GM19328 (cell line): ENCODE results near the gene ZNF414.
"Not testable (repeated sequence)": the region's sequence is repeated elsewhere in the genome, so short reads cannot be mapped to it uniquely, and the experiment has no call there.

Experiments
- ATAC-seq: cut with Tn5 transposase; IDR thresholded peaks from one replicate; pipeline ENCODE4 v1.9.1; 2021; ENCODE audit warnings: mild to moderate bottlenecking, moderate library complexity; ENCODE audit not compliant: unreplicated experiment

Gene ZNF414, protein sequence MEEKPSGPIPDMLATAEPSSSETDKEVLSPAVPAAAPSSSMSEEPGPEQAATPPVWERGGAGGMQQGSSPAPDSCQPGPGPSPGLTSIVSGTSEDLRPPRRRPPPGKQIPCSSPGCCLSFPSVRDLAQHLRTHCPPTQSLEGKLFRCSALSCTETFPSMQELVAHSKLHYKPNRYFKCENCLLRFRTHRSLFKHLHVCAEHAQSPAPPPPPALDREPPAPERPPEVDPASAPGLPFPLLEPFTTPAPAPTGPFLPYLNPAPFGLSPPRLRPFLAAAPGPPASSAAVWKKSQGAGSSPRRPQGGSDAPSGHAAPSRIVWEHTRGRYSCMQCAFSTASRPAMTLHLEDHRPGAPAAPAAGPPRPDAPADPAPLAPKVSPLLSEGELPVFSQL

DNA sequence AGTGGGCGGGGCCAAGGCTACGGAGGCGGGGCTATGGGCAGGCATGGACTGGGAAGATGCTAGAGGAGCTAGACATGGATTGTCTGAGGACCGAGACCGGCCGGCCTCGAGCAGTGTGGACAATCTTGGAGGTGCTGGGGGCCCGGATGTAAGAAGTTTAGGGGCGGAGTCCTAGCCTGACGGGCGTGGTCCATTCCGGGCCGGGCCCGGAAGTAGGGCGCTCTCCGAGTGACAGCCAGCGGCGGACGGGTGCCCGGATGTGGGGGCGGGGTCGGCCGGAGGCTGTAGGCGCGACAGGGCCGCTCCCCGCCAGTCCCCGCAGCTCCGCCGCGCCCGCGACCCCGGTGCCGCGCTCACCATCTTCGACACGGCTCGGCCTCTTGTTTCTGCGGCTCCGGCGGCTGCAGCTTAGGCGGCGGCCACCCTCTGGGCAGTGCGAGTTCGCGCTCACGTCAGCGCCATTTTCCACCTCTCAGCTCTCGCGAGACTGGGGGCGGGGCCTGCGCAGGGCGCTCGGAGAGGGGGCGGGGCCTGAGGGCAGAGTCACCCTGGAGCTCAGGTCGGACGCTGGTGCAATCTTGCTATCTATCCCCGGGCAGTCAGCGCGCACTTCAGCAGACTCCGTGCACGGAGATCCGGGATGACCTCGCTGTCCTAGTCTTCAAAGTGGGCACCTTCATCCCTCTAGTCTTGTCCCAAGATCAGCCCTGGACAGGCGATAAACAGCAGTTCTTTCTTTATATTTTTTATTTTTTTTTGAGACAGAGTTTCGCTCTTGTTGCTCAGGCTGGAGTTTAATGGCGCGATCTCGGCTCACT, at the start of gene ZNF414:
TSS of gene ZNF414 (minus strand) at position 481 of the 818 bp plus-strand sequence. CDS start at position 360, 121 bp downstream.
- peak; percentile 89 for ATAC-seq

DNA sequence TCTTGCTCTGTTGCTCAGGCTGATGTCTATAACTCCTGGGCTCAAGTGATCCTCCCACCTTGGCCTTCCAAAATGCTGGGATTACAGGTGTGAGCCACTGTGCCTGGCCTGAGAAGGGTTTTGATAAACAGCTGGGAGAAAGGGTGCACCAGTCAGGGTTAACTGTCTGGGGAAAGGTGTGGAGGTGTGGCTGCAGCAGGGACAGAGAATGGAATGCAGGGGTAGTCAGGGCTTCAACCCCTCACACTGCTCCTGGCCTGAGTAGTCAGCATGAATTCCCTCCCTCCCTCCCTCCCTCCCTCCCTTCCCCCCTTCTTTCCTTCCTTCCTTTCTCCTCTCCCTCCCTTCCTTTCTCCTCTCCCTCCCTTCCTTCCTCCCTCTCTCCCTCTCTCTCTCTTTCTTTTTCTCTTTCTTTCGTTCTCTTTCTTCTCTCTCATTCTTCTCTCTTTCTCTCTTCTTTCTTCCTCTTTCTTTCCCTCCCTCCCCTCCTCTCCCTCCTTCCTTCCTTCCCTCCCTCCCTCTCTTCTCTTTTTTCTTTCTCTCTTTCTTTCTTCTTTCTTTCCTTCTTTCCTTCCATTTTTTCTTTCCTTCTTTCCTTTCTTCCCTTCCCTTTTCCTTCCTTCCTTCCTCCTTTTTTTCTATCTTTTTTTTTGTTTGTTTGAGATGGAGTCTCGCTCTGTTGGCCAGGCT, 47.3 kb upstream of the ZNF414 start:
- no peak for ATAC-seq

DNA sequence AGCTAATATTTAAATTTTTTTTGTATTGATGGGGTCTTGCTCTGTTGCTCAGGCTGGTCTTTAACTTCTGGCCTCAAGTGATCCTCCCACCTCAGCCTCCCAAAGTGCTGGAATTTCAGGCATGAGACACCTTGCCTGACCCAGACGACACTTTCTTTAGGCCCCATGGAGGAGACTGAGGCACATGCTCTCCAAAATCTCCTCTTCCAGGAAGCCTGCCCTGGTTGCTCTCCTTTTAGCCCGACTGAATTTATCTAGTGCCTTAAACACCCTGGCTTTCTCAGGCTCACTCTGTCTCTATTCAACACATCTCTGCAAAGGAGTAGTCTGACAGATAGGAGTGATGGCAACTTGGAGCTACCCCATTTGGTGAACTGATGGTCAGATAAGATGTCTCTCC, 44.4 kb upstream of the ZNF414 start:
- no peak for ATAC-seq

DNA sequence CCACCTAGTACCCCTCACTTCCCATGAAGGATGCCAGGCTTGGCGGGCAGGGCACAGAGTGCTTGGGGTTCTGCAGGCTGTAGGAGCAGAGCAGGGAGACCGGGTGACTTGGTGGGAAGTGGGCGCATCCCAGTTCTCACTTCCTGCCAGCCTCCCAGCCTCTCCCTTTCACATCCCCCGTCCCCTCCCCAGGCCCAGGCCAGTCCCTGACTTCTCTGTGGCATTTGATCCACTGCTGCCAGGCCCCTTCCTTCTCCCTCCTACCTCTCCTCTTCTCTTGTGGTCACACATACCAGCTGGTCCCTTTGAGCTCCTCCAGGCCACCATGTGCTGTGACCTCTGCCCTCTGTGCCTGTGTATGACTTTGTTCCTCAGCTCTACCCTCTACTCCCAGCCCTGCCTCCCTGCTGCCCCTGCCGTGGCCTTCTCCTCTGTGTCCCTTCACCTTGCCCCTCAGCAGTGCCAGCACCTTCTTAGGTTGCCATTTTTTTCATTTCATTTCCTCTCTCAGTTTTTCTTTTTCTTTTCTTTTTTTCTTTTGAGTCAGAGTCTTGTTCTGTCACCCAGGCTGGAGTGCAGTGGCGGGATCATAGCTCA, 43.8 kb upstream of the ZNF414 start:
- ATAC-seq: no peak

DNA sequence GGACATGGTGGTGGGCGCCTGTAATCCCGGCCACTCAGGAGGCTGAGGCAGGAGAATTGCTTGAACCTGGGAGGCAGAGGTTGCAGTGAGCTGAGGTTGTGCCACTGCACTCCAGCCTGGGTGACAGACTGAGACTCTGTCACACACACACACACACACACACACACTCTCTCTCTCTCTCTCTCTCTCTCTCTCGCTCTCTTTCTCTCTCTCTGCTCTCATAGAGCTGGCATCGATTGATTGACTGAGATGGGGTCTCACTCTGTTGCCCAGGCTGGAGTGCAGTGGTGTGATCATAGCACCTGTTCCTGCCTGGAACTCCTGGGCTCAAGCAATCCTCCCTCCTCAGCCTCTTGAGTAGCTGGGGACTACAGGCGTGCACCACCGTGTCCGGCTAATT, 39.8 kb upstream of the ZNF414 start:
- ATAC-seq: not testable (repeated sequence)

DNA sequence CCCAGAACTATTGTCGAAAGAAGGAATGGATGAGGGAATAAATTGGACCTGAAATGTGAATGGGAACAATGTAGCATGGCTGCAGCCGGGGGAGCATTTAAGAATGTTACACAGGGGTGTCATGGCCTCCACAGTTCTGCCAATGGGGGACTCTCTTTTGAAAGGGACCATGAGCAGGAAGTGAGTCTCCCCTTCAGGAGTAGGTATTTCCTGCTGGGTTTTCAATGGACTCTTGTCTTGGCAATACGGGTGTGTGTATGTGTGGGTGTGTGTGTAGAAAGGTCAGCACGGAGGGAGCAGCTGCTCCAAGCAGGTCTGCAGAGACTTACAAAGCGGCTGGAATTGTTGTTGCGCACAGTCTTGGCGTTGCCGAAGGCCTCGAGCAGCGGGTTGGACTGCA, 38.8 kb upstream of the ZNF414 start:
- no peak for ATAC-seq

DNA sequence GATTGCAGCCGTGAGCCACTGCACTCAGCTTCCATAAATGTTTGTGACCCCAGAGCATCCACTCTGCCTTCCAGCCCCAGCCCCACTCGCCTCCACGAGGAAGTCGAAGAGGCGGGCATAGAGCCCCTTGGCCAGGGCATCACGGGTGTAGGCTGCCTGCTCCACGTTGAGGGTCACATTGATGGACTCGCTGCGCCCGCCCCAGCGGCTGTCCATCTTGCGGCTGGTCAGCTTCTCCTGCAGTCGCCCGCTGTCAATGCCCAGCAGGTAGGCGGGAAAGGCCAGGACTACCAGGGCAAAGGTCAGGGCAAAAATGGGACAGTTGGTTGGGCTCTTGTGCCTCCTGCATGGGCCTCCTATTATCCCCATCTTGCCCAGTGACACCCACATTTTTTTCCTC, 36.1 kb upstream of the ZNF414 start:
- ATAC-seq: no peak

DNA sequence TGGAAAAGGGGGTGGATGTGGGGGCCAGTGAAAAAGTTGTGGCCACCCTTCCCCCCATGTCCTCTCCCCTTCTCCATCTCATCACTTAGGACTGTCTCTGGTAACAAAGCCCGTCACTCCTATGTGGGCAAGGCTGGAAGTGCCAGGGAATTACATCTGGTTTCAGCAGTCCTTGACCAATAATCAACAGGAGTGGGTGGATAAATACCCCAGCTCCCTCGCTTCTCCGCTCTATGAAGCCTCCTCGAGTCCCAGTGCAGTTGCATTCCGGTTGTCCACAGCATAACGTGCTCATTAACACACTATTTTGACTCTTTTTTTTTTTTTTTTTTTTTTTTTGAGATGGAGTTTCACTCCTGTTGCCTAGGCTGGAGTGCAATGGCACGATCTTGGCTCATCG, 31.8 kb upstream of the ZNF414 start:
- ATAC-seq: no peak

DNA sequence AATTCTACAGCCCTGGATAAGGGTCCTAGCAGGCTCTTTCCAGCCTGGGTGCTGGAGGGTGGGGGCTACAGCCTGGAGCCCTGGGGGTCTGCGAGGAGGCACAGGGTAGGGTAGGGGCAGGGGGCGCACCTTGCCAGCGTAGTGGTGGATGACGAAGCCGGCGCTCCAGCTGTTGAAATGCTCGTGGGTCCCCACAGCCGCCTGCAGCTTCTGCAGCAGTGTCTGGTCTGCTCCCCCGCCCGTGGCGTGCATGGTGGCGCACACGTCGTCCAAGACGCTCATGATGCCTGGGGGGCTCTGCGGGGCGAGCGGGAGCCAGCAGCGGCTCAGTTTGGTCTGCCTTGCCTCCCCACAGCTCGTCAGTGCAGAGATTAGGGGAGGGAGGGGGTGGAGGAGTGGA, 30.2 kb upstream of the ZNF414 start:
- no peak for ATAC-seq

DNA sequence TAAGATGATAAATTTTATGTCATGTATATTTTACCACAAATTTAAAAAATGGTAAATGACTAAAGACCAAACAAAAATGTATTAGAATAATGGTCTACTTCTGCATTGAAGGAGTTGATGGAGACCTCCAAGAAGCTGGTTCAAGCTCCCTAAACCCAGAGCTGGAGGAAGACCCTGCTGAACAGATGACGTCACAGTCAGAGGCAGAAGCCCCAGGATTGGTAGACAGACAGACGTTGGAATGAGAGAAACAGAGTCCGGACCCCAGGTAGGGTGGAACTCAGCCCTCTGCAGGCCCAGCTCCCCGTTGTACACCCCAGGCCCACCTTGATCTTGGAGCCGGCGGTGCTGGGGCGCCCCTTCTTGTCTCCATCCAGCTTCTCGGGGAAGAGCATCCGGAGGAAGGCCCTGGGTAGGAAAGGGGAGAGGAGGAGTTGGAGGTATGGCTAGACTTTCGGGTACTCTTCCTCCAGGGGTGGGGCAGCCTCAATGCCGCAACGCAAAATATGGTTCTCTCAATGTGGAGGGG, 25.7 kb upstream of the ZNF414 start:
- no peak for ATAC-seq

DNA sequence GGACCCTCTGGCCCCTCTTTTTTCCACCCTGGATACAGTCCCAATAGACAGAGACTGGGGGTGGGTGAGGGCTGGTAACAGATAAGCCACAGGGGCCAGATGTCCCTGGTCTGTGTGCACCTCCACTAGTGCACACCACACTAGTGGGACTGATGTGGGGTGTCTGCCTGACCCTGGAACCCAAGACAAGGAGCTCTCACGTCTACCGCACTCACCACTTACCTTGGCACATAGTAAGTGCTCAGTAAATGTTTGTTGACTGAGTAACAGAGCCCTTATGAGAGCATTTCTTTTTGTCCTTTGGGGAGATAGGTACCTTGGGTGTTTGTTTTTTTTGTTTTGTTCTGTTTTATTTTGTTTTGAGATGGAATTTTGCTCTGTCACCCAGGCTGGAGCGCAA, 23.1 kb upstream of the ZNF414 start:
- ATAC-seq: no peak

DNA sequence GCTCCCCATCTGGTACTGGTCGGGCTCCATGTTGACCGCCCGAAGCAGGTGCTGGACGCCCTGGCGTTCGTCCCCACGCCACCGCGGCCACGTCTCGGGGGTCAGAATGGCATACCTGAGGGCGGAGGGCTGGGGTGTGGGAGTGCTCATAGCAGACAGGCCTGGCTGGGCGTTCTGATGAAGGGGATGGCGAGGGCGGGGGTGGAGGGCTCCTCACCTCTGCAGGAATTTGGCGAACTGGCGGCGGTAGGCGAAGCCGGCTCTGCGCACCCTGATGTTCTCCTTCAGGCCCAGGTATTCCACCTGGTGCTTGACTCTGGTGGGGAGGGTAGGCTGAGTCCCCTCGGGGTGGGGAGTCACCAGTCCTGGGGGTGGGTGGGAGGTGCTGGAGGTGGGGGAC, 22.3 kb upstream of the ZNF414 start:
- no peak for ATAC-seq

DNA sequence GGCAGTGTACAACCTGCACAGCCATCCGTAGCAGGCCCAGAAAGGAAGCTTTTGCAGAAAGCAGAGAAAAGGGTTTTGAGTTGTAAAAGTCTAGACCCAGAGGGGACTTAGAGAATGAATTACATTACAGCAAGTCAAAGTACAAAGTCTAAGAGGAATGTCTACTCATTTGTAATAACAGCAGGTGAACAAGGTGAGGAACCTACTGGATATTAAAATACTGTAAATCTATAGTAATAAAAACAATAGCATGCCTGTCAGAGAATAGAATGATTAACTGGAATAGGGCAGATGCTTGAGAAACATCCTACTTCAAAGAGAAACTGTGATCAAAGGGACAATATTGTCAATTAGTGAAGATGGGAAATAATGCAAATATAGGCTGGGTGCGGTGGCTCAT, 18.3 kb upstream of the ZNF414 start:
- ATAC-seq: no peak

DNA sequence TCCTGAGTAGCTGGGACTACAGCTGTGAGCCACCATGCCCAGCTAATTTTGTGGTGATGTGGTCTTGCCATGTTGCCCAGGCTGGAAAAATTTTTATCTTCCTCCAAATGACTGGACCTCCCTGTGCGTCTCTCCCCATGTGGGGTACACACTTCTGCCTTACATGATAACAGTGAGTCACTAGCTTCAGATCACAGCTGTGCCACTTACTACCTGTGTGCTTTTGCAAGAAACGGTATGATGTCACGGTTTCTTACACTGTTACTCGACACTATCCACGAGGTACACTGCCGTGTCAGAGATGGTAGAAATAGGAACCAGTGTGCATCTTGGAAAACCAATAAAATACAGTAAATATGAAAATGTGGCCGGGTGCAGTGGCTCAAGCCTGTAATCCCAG, 17.5 kb upstream of the ZNF414 start:
- ATAC-seq: no peak

DNA sequence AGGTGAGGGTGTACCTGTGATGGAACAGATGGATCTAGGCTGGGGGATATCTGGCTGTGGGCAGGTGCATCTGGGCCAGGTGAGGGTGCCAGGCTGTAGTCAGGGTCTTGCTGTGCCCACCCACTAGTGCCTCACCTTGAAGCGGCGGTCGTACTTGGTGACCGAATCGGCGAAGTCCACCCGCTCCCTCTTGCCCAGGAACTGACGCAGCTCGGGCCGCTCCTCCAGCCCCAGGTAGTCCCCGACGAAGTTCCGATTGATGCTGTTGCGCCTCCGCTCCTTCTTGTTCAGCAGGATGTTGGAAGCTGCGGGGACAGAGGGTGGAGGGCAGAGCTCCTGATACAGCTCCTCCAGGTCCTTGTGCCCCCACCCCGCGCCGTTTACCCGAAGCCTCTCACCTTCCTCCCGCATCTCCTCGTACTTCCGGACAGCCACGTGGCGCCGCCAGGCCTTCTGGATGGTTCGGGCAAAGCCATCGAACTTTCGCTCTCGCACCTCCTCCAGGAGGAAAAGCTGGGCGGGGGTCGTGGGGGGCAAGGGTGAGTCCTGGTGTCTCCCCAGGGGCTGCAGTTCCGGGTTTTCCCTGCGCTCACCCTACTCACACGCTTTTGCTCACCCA, 16.2 kb upstream of the ZNF414 start:
- no peak for ATAC-seq

DNA sequence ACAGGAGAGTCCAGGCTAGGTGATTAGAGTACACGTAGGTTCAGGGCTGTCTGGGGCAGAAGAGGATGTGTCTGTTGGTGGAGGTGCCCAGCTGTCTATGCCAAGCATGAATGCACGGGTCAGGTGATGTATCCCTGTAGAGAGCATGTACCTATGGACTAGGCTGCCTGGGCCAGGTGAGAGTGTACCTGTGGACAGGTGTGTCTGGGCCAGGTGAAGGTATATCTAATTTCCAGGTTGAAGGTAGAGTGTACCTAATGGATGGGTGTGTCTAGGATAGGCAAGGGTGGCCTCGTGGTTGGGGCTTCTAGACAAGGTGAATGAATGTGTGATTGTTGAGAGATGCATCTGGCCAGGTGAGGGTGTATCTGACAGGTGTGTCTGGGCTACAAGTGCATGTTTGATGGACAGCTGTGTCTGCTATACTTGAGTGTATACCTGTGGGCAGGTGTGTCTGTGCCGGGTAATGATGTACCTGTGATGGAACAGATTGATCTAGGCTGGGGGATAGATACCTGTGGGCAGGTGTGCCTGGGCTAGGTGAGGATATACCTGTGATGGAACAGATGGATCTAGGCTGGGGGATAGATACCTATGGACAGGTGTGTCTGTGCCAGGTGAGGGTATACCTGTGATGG, 15.5 kb upstream of the ZNF414 start:
- ATAC-seq: no peak

DNA sequence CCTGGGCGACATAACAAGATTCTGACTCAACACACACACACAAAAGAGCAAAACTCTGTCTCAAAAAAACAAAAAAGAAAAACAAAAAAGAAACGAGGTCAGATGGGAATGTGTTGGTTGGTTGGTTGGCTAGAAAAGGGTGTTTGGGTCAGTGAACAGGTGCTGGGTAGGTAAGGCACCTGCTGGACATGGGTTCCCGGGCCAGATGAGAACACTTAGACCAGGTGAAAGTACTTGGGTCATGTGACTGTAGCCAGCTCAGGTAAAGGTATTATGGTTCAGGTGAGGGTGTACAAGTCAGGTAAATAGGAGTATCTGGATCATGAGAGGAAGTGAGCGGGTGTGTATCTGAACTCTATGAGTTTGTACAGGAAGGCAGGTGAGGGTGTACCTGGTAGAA, 14.5 kb upstream of the ZNF414 start:
- no peak for ATAC-seq

DNA sequence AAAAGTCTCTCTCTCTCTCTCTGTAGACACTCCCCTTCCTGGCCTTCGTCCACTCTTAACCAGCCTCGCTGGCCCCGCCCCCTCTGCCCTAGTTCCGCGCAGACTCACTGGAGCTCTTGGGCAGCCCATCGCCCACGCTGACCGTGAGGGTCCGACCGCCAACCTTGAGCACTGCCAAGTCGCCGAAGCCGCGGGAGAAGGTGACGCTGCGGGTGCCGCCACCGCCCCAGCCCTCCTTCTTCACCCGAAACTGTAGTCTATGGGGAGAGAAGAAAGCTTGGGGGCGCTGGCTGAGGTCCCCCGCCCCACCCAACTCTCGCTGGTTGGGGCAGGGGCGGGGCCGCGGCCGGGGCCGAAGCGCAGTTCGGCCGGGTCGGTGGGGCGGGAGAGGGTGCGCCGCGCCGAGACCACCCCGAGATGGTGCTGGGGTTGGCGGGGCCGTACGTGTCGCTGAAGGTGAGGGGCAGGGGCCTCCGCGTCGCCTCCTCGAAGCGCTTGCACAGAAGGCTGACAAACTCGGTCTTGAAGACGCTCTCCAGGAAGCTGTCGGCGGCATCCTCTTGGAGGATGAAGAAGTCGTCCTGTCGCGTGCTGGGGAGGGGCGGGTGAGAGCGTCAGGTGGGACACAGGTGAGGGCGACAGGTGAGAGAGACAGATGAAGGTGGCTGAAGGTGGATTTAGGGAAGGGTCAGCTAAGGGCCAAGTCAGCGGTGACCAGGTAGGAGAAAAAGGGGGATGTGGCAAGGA, 12.6 kb upstream of the ZNF414 start:
- ATAC-seq: no peak

DNA sequence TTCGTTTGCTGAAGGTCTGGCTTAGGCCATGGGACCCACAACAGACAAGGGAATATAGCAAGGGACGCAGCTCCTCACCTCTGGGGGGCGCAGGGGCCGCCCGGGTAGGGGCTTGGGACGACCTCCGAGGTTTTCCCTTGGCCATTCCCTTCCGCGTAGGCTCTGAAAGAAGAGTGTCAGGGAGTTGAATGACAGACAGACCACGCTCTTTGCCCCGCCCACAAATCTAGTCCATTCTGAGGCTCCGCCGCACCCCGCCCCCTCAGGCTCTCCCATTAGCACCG, 11.4 kb upstream of the ZNF414 start:
- no peak for ATAC-seq

DNA sequence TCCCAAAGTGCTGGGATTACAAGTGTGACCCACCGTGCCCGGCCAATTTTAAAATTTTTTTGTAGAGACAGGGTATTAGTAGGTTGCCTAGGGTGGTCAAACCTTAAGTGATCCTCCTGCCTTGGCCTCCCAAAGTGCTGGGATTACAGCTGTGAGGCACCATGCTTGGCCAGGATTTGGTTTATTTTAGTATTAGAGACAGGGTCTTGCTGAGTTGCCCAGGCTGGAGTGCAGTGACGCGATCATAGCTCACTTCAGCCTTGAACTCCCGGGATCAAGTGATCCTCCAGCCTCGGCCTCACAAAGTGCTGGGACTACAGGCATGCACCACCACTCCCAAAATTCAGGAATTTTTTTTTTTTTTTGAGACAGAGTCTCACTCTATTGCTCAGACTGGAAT, 5.4 kb upstream of the ZNF414 start:
- ATAC-seq: no peak
